Breast epithelium (tissue), 4 donors: ENCODE measurements around the gene EPB41L1. TPM values are rescaled to one million over a fixed set of nuclear protein-coding genes. Genes with fewer than 3 reads are reported as not detected.

Experiments
- DNase-seq, 2 donors: peaks; one replicate each; pipeline ENCODE4 v3.0.0-alpha.2; 2019; ENCODE audit warnings: low spot score in 2 of 2
- H3K27ac ChIP-seq, 2 donors: fragments of 200-600 bp; sonication (generic) in 1 of 2; one replicate each; pipeline ENCODE4 v1.5.1; 2016 to 2019; ENCODE audit warnings: mild to moderate bottlenecking in 1 of 2
- H3K27me3 ChIP-seq, 2 donors: fragments of 200-600 bp; sonication (generic) in 1 of 2; one replicate each; pipeline versions ENCODE4 v1.5.1 to v1.6.0; 2017 to 2019; ENCODE audit warnings: control low read depth in 1 of 2, mild to moderate bottlenecking in 1 of 2
- H3K36me3 ChIP-seq: fragments of 200-600 bp; one replicate; pipeline ENCODE4 v1.5.1; 2019
- H3K4me1 ChIP-seq, 2 donors: fragments of 200-600 bp; sonication (generic); one replicate each; pipeline ENCODE4 v1.5.1; 2016 to 2019; ENCODE audit warnings: control low read depth in 1 of 2
- H3K4me3 ChIP-seq, 3 donors: fragments of 200-600 bp; sonication (generic); 1 replicate in 2 of 3; 2 replicates in 1 of 3; pipeline ENCODE4 v1.5.1; 2016 to 2019; ENCODE audit warnings: mild to moderate bottlenecking in 3 of 3, moderate library complexity in 2 of 3
- H3K9me3 ChIP-seq, 2 donors: fragments of 200-600 bp; sonication (generic) in 1 of 2; one replicate each; pipeline ENCODE4 v1.5.1; 2016 to 2019; ENCODE audit warnings: control low read depth in 1 of 2
- CTCF ChIP-seq, 3 donors: fragments of 450-650 bp; IDR thresholded peaks; one replicate each; pipeline ENCODE4 v1.5.1; 2016 to 2017; ENCODE audit warnings: antibody characterized with exemption in 3 of 3, mild to moderate bottlenecking in 3 of 3, moderate library complexity in 3 of 3
- POLR2A ChIP-seq: fragments of 450-650 bp; IDR thresholded peaks from one replicate; pipeline ENCODE4 v1.6.1; 2016; ENCODE audit warnings: antibody characterized with exemption, mild to moderate bottlenecking, moderate library complexity
- POLR2AphosphoS5 ChIP-seq, 3 donors: sonication (generic); formaldehyde crosslinking; IDR thresholded peaks; one replicate each; pipeline ENCODE4 v1.6.1; 2017; ENCODE audit warnings: antibody characterized with exemption in 3 of 3
- intact Hi-C: fragments of 100-400 bp; cut with DNase I; formaldehyde crosslinking; loops from one replicate; pipeline ENCODE4 v1.15.1; 2023; ENCODE audit warnings: low total_unique reads
- total RNA-seq, 3 donors: library from RNA; depleted of rRNA; stranded (reverse); fragments of >200 nt; gene quantifications; one replicate each; pipeline ENCODE4 v1.1.0, GENCODE V29; 2016

Gene EPB41L1
- total RNA-seq, 3 donors from 2014 or later: 37.0 to 66.4 (median 43.7) TPM

DNA sequence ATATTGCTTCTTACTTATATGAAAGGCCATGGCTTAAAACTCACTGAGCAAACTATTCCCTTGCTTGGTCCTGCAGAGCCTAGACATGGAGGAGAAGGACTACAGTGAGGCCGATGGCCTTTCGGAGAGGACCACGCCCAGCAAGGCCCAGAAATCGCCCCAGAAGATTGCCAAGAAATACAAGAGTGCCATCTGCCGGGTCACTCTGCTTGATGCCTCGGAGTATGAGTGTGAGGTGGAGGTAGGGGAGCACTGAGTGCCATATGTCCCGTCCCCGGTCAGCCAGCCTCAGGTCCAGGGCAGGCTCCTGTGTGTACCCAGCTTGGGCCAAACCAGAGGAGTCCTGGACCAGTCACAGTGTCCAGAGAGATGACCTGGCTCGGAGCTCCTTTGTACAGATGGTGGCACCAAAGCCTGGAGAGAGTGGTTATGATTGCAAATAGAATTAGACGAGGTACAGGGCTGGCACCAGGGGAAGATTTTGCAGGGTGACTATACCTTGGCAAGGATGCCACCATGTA is 21.0 kb downstream of the EPB41L1 start:
- no peaks in the 10 kb centered on the region for H3K9me3 ChIP-seq
- no peak for TF ChIP-seq CTCF (IDR thresholded peaks at IDR 0.05)
- TF ChIP-seq POLR2A: no peak
- TF ChIP-seq POLR2AphosphoS5 (IDR thresholded peaks at IDR 0.05): no peak
- DNase-seq: no peak
- no peaks in the 10 kb centered on the region for H3K27me3 ChIP-seq
- intact Hi-C loops: no loop called here
- no peak overlapping the region for H3K27ac ChIP-seq
- H3K4me3 ChIP-seq: no peak overlapping the region
- no peaks in the 10 kb centered on the region for H3K4me1 ChIP-seq
- peaks cover 4% of the 10 kb centered on the region for H3K36me3 ChIP-seq

DNA sequence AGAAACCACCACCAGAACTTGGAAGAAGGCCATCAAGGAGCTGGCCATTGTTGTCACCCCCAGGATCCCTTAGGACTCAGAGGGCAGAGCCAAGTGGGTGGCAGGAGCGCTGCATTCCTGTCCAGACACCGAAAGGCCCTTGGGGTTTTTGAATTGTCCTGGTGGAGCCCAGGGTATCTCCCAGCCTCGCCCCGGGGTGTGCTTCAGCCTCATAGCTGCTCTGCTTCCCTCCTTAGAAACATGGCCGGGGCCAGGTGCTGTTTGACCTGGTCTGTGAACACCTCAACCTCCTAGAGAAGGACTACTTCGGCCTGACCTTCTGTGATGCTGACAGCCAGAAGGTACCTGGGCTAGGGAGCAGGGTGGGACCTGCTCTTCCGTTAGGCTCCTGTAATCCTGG is 23.2 kb downstream of the EPB41L1 start:
- no peak overlapping the region for H3K27ac ChIP-seq
- DNase-seq: no peak
- intact Hi-C loops: no loop called here
- TF ChIP-seq POLR2AphosphoS5 (IDR thresholded peaks at IDR 0.05) (no peak), POLR2A (no peak), CTCF (IDR thresholded peaks at IDR 0.05) (no peak)
- H3K9me3 ChIP-seq: no peaks in the 10 kb centered on the region
- no peaks in the 10 kb centered on the region for H3K27me3 ChIP-seq
- no peak overlapping the region for H3K4me3 ChIP-seq
- no peaks in the 10 kb centered on the region for H3K4me1 ChIP-seq
- peaks cover 4% of the 10 kb centered on the region for H3K36me3 ChIP-seq

DNA sequence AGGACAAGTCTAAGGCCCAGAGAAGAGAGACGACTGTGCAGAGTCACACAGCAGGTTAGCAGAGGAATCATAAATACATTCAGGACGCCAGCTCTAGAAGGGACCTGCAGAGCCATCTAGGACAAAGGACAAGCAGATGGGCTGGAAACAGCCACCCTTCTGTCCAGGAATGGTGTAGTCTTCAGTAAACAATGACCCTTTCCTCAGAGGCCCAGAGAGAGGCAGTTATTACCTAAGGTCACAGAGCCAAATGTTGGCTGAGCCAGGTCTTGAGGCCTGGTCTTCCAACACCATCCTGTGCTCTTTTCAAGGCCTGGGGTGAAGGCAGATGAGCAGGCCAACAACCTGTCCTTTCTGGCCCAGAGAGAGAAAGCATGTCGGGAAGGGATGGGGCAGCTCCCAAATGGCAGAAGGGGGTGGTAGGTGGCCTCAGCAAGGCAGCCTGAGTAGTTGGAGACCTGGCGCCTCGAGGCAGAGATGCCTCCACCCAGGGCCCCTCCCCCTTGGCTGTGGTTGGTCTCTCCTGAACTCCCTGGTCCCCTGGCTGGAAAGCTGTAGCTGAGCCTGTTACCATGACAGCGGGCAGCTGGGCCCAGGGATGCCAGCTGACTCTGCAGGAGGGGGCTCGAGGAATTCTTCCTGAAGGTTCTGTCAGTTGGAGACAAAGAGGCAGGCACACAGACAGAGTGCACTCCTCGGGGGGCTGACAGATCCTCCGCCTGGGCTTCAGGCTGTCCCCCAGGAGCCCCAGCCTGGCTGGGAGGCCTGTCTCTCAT is 24.8 kb downstream of the EPB41L1 start:
- no peak for DNase-seq
- no peak overlapping the region for H3K4me3 ChIP-seq
- H3K36me3 ChIP-seq: peaks cover 4% of the 10 kb centered on the region
- H3K4me1 ChIP-seq: no peaks in the 10 kb centered on the region
- TF ChIP-seq POLR2AphosphoS5 (IDR thresholded peaks at IDR 0.05) (no peak), POLR2A (no peak), CTCF (IDR thresholded peaks at IDR 0.05) (no peak)
- intact Hi-C loops: no loop called here
- no peaks in the 10 kb centered on the region for H3K27me3 ChIP-seq
- no peaks in the 10 kb centered on the region for H3K9me3 ChIP-seq
- no peak overlapping the region for H3K27ac ChIP-seq

DNA sequence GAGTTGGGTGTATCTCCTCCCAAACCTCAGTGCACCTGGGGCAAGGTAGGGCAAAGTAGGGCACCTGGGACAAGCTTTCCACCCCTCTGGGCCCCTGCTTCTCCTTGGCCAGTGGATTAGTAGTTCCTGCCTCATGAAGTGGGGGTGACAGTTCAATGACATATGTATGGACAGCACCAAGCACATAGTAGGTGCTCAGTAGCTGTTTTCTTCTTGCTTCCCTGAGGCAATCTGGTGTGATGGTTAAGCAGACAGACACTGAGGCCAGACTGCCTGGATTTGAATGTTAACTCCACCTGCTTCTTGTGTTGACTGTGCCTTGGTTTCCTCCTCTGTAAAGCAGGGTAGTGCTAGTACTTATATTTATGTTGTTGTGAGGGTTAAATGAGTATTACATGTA is 25.8 kb downstream of the EPB41L1 start:
- intact Hi-C loops: no loop called here
- no peaks in the 10 kb centered on the region for H3K9me3 ChIP-seq
- H3K36me3 ChIP-seq: peaks cover 4% of the 10 kb centered on the region

More for the DNA sequence above, 25.8 kb downstream of the EPB41L1 start:
- Histone ChIP-seq H3K27ac (no peak overlapping the region), H3K27me3 (no peaks in the 10 kb centered on the region), H3K4me3 (no peak overlapping the region), H3K4me1 (no peaks in the 10 kb centered on the region)
- no peak for TF ChIP-seq CTCF (IDR thresholded peaks at IDR 0.05)
- no peak for TF ChIP-seq POLR2A
- no peak for TF ChIP-seq POLR2AphosphoS5 (IDR thresholded peaks at IDR 0.05)
- no peak for DNase-seq
